NCI-H2171 treated with DMSO at 0.1 percent for 48 hours (cell line): ENCODE data around the gene RASL11A.
"Not testable (repeated sequence)": the region's sequence is repeated elsewhere in the genome, so short reads cannot be mapped to it uniquely, and the experiment has no call there.

Source experiments
- DNase-seq: peaks from one replicate; lab custom pipeline; 2025; lab: John Stamatoyannopoulos, UW

The RASL11A gene

DNA sequence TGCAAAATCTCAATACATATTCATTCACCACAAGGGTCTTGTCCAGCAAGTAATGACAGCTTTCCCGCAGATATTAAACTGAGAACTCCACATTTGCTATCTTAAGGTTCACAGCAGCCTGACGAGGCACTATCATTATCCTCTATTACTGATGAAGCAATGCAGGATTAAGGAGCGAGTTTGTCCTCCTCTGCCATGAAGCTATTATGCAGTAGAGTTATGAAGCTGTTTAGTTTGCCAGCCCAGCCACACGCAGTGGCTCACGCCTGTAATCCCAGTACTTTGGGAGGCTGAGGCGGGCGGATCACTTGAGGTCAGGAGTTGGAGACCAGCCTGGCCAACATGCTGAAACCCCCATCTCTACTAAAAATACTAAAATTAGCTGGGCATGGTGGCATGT is 29.8 kb downstream of the RASL11A start:
- DNase-seq: not testable (repeated sequence)

DNA sequence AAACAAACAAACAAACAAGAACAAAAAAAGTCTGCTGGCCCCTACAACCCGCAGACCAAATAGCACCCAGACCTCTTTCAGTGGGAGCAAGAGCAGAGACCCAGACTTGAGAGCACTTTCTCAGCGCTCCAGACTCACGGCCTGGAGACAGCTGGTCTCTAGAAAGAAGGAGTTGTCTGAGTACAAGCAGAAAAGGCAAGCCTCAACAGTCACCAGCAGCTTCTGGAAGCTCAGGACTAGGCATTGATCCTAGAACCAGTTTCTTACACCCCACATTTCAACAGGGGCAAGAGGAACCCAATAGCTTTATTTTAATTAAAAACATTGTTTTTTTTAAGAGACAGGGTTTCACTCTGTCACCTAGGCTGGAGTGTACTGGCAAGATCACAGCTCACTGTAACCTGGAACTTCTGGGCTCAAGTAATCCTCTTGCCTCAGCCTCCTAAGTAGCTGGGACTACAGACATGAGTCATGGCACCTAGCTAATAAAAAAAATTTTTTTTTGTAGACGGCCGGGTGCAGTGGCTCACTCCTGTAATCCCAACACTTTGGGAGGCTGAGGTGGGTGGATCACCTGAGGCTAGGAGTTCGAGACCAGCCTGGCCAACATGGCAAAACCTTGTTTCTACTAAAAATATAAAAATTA is 30.4 kb downstream of the RASL11A start:
- DNase-seq: no peak

DNA sequence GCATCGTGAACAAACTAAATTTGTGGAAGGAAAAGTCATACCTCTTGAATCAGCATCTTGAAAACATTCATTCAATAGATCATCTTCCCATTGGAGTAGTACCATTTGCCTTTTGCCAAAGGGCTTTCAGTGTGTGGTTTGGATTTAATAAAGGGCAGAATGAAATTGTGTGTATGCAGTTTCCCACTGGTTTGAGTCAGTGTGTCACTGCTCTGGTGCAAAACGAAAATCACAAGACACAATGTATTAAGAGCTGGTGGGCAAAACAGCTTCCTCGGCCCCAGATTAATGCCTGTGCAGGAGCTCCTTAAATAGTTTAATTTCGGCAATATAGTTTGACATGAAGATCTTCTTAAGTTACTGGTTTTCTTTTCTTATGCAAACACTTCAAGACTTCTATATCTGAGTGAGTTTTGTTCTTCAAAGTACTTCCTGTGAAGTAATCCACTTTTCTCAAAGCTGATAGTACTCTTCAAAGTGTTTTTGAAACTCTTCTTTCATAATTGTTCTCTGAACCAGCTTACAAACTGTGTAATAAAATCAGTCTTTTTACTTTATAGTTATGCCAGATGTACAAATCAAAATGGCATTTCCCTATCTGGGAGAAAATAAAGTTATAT is 32.1 kb downstream of the RASL11A start:
- no peak for DNase-seq

DNA sequence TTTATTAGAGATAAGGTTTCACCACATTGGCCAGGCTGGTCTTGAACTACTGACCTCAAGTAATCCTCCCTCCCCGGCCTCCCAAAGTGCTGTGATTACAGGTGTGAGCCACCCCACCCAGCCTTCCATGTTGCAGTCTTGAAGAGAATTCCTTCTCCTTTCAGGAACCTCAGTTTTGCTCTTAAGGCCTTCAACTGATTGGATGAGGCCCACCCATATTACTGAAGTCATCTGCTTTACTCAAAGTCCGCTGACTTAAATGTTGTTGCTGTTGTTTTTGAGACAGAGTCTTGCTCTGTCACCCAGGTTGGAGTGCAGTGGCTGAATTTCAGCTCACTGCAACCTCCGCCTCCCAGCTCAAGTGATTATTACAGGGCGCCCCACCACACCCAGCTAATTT is 33.5 kb downstream of the RASL11A start:
- DNase-seq: no peak

DNA sequence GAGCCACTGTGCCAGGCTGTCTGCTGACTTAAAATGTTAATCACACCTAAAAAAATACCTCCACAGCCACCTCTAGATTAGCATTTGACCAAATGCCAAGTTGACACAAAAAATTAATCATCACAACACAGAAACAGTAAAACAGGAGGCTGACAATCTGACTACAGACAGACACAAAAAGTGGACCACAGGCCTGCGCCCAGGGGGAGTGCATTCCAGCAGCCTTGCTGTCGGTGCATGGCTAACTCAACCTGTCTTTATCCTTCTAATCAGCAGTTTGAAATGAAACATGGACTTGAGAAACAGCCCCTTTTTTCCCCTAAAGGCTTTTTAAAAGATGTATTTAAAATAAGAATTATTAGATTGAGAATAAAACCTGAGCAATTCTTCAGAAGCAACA is 34.0 kb downstream of the RASL11A start:
- DNase-seq: no peak

DNA sequence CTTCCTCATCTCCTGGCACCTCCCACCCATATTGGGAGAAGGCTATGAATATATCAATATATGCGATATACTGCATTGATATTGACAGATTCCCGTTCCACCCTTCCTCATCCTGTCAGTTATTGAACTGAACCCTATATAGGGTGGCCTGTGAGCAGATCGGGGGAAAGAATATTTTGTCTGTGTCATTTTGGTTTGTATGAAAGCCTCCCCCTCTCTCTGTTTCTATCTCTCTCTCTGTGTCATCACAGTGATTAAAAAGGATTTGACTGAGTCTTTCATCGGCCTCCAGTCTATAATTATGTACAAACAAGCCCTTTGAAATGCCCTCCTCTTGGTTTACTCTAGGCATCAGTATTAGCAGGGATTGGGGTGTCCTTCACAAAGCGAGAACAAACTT is 35.7 kb downstream of the RASL11A start:
- DNase-seq: no peak

DNA sequence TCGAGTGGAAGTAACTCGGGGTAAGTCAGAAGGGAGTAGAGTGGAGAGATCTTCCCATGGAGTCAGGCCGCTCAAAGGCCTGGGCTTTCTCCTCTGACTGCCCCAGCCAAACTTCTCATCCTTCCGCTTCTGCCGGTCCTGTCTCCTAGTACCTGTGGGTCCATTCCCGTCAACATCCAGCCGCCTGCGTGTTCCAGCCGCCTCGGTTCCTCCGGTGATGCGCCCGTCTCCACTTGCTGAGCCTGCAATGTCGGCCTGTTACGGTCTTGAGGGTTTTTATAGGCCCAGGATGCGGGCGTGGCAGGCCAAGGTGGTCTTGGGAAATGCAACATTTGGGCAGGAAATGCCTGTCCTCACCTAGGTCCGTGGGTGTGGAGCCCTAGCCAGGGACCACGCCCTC is 38.3 kb downstream of the RASL11A start:
- no peak for DNase-seq

DNA sequence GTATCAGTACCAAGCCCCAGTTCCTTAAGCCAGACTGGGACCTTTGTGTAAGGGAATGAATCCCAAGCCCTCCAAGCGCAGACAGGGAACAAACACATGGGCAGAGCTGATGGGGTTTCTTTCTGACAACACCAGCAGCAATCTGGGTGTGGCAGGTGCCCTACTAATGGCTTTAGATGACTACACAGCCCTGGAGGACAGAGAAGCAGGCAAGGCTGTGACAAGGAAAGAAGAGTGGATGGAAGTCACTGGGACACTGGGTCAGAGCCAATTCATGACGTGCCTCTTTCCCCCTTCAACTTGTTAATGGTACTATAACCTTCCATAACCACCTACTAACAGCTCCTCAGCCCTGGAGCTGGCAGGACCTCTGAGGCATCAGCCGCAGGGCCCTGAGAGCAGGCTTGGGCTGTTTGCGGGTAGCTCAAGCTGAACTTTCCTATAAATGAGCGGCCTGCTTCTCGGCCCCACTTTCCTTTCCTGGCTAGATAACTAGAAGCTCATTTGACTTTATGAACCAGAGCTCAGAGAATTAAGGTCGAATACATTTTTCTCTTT is 38.9 kb downstream of the RASL11A start:
- DNase-seq: no peak

DNA sequence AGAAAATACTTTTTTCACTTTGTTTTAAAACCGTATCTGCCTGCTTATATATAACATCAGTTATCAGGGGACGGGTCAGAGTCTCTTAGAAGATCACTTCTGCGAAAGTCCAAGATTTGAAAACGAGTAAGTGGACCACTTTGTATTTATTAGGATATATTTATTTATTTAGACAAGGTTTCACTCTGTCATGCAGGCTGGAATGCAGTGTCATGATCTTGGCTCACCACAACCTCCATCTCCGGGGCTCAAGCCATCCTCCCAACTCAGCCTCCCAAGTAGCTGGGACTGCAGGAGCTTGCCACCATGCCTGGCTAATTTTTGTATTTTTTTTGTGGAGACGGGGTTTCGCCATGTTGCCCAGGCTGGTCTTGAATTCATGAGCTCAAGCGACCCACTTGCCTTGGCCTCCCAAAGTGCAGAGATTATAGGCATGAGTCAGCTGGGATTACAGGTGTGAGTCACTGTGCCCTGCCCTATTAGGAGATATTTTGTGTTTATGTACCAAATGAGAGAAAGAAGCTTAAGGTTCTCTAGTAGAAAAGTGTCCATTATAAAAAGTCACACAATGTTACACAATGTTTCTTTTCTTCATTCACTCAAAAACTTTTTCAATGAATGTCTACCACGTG is 39.5 kb downstream of the RASL11A start:
- DNase-seq: no peak

DNA sequence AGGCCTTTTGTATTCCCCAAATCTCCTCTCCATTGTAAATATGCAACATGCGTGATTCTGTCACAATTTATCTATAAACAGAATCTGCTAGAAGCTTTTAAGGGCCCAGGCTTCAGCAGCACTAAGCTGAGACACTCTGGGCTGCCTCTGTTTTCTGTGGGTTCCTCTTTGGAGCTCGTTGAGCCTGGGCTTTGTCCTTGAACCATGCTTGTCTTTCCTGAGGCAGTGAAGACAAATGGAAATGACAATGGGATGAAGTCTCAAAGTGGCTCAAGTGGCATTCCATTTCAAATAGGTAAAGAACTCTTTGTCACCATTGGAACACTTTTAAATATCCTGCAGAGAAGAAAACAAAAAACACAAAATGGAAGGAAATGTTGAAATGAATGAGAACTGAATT is 40.3 kb downstream of the RASL11A start:
- no peak for DNase-seq

DNA sequence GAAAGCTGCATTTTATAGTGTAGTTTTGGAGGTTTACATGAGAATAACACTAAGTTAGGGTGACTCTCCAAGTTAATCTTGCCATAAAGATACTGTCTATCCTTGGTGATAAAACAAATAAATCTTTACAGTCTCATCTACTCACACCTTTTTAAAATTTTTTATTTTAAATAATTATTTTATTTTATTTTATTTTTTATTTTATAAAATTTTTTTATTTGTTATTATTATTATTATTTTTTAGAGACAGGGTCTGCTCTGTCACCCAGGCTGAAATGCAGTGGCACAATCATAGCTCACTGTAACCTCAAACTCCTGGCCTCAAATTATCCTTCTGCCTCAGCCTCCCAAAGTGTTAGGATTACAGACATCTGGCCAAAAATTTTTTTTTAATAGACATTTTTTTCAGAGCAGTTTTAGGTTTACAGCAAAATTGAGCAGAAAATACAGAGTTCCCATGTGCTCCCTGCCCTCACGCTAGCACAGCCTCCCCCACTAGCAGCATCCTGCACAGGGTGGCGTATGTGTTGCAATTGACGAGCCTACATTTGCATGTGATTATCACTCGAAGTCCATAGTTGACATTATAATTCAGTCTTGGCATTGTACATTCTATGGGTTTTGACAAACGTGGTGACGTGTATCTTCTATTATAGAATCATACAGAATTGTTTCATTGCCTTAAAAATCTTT is 41.0 kb downstream of the RASL11A start:
- no peak for DNase-seq

DNA sequence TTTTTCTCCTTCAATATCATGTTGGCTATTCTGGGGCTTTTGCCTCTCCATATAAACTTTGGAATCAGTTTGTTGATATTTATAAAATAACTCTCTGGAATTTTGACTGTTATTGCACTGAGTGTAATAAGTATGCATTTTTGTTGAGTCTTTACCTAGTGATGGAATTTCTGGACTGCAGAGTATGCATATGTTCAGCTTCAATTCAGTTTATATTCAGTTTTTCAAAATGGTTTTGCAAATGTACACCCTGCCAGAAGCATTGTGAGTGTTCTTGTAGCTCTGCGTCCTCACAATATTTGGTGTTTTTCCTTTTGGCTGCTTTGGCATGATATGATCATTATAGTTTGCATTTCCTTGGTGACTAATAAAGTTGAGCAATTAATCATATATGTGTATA is 43.1 kb downstream of the RASL11A start:
- no peak for DNase-seq

DNA sequence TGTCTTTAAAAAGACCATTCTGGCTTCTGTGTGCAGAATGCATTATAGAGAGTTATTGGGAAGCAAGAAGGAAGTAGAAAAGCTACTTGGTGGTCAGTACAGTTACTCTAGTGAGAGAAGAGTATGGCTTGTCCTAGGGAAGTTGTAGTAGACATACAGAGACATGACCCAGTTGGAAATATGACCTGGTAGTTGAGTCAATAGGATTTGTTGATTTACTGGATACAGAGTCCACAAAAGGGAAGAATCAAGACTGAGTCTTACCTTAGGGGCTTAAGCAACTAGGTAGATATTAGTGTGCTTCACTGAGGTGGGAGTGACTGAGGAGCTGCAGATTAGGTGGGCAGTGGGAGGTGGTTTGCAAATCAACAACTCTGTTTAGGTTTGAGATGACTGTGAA is 48.8 kb downstream of the RASL11A start:
- DNase-seq: no peak

DNA sequence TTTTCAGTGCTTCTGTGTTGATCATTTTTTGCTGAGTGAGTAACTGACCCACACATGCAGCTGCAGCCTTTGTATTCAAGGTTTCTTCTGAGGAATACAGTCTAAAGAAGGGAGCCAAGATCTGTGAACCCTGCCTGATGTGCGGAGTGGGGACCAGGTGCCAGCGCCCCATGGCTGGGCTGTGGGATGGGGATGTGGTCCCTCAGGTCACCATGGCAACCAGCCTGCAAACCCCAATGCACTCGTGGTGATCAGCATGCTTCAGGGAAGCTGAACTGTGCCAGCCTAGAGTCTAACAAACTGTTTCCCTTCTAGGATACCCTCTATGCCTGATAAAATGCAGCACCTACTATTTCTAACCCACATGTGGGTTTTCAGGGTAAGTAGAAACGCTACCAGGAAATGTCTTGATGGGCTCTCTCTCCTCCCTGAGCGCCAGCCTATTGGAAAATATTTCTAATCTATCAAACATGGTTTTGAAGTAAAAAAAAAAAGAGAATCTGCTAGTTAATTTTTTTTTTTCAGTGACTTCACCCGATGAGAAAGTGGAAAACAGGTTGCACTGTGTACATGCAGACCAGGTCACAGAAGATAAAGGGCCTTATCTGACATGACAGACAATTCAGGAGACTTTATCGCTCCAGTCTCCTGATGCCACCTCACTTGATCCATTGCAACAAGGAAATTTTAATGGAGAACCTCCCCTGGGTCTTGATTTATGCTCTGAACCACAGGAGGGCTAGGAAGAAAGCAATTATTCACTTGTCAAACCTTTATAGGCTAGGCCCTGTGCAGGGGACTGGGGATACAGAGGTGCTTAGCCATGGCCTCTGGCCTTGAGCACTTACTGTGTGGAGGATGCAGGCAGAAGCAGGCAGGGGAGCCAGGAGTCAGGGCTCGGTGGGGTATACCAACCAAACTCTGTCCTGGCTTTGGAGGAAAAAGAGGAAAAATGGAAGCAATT is 51.1 kb downstream of the RASL11A start:
- DNase-seq: no peak

DNA sequence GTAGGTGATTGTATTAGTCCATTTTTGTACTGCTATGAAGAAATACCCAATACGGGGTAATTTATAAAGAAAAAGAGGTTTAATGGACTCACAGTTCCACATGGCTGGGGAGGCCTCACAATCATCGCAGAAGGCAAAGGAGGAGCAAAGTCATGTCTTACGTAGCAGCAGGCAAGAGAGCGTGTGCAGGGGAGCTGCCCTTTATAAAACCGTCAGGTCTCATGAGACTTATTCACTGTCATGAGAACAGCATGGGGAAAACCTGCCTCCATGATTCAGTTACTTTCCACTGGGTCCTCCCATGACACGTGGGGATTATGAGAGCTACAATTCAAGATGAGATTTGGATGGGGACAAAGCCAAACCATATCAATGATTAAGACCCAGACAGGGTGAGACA is 51.8 kb downstream of the RASL11A start:
- not testable (repeated sequence) for DNase-seq
